Stimulated activated CD4-positive, alpha-beta T cell treated with anti-CD3 and anti-CD28 coated beads, Interleukin-1b, Interleukin-23, amount 100 ng/mL, for 24 hours (primary cell): ENCODE data around the gene SRRM4.

ENCODE experiments used
- DNase-seq, 4 experiments: peaks; one replicate each; pipeline ENCODE4 v3.0.0-alpha.2; 2020; ENCODE audit warnings: low read depth in 4 of 4, low spot score in 1 of 4

SRRM4 gene, protein sequence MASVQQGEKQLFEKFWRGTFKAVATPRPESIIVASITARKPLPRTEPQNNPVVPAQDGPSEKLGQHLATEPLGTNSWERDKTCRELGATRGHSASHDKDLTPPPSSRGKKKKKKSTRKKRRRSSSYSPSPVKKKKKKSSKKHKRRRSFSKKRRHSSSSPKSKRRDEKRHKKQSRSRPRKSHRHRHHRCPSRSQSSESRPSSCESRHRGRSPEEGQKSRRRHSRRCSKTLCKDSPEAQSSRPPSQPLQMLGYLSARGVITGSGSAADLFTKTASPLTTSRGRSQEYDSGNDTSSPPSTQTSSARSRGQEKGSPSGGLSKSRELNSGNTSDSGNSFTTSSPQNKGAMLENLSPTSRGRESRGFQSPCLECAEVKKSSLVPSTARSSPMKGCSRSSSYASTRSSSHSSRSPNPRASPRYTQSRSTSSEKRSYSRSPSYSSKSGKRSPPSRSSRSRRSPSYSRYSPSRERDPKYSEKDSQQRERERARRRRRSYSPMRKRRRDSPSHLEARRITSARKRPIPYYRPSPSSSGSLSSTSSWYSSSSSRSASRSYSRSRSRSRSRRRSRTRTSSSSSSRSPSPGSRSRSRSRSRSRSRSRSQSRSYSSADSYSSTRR

DNA sequence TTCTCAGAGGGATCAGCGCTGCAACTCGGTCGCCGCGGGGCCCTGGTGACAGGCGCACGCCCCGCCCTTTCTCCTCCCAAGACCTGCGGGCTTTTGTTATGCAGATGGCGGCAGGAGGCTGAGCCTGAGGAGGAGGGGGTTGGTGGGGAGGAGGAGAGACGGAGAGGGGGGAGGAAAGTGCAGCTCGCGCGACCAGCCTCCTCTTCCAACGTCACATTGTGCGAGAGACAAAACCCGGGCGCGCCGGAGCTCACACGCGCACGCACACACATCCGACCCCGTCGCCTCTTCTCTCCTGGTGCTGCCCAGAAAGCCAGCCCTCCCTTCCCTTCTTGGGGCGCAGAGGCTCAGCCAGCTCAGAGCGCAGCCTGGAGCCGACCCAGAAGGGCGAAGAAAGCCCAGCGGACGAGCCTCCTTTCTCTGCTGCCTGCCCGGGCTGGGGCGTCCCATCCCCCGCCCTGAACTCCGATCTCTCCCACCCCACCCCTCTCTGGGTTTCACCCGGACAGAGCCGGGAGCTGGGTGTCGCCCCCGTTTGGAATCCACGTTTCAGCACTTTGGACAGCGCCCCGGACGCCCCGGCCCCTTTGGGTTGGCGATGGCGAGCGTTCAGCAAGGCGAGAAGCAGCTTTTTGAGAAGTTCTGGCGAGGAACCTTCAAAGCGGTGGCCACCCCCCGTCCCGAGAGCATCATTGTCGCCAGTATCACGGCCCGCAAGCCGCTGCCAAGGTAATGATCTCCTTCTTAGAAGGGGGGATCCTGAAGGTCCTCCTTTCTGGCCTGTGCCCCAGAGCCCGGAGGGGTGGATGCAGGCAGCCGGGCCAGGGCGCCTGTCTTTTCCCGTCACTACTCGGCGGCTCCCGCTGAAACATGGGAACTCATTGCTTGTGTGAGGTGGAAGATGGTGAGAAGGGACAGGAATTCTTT is at the start of gene SRRM4:
TSS of gene SRRM4 (plus strand) at position 257 of the 927 bp plus-strand sequence. CDS start at position 599, 342 bp downstream.
- no peak for DNase-seq

DNA sequence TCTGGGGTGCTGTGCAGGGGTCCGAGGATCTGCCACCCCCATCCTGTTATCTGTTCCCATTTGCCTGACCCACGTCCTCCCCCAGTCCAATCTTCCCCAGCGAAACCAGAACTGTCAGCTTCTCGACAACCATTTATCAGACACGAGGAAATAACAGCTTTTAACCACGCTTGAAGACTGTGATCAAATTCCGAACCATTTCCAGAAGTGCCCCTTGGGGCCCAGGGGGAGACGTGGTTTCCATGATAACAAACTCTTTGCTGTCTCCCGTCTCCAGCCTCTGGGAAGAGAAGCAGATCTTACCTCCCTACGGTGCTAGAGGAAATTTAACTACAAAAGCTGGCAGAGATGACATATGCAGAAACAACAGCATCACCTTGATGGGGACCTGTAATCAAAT is 35.1 kb upstream of the SRRM4 start:
- DNase-seq = no peak

DNA sequence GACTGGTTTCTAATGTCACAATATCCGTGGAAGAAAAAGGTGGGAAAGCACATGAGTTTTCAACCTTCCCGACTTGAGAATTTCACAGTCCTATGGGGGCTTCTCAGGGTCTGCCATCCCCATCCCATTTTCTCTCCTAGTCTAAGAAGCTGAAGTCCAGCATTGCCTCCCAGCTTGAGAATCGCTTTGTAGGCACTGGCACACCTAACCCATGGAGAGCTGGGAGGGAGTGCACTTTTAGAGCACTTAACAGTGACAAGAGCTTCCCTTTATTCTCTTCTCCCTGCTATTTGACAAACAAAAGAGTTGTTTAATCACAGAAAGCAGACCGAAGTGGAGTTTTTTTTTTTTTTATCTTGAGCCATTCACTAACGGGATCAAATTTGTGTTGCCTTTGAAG is 22.8 kb upstream of the SRRM4 start:
- no peak for DNase-seq

DNA sequence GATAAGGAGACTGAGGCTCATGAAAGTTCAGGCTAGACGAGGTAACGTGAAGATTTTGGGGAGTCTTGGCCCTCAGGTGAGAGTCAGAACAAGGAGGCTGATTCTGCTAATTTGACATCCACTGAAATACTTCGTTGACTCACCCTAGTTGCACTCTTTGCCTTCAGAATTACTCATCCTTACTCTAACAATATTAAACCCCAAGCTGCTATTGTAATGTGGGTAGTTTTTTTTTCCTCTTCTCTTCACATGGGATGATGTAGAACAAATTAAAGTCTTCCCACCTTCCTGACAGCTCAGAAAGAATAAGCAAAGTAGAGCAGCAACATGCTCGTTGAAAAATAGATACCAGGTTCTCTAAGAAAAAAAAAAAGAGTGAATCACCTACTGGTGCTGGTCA is 22.0 kb upstream of the SRRM4 start:
- DNase-seq = no peak

DNA sequence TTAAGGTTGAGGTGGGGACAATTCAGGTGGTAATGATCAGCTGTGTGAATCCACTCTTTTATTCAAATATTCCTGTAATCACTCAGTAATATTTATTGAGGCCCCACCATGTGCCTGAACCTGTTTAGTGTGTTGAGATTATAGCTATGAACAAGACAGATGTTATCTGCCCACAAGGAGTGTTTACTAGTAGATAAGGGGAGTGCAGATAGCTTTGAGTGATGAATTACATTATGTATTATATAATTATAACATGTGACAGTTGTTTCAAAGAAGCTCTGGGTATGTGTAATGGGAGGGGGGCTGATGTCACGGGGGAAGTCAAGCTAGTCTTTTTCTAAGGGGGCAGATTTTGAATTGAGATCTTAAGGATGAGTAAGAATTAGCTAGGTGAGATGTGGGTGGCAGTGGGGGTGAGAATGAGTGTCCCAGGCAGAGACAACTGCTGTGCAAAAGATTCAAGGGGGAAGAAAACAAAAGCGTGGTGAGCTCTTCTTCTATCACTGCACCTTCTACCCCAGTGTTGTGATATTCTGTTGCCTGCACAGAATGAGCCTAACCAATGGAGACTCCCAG is 21.3 kb upstream of the SRRM4 start:
- no peak for DNase-seq

DNA sequence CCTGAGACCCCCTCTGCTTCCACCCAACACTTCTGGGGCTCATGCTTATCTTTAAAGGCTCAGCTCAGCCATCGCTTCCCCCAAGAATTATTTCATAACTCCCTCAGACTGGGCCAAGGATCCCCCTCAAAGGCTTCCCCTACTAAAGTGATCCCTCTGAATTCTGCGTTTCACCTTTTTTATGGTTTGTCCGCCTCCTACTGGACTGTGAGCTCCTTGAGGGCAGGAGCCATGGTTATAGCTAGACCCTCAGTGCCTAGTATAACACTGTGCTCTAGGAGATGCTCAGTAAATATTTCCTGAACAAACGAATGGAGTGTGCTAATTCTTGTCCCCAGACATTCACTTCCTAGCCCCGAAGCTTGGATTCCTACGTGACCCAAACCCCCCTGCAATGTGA is 20.5 kb upstream of the SRRM4 start:
- no peak for DNase-seq

DNA sequence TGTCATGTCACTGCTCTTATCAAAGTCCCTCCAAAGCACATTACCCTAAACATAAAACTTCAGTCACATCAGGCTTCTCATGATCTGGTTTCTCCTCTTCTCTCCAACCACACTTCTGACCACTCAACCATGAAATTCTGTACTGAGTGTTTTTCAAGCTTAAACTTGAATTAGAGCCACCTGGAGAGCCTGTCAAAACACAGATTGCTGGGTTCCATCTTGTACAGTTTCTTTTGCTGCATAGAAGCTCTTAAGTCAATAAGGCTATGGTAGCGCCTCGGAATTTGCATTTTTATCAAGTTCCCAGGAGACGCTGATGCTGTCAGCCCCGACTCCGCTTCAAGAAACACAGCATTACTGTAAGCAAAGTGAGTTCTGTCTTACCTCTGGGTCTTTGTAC is 16.4 kb upstream of the SRRM4 start:
- no peak for DNase-seq

DNA sequence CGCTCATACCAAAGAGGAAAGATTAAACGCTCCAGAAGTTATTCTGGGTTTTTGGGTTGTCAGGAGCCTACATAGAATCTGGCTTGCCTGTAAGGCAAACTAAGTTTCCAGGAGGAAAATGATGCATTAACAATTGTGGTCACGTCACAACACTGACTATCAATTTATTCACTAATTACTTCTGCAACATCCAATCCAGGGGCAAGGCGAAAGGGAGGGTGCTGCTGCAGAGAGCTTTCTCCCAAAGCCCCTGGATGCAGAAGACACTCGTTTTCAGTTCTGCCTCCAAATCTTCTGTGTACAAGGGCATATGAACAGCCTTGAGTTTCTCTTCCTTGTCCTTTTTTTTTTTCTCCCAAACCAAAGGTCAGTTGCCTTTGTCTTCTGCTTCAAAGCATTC is 10.5 kb upstream of the SRRM4 start:
- no peak for DNase-seq

DNA sequence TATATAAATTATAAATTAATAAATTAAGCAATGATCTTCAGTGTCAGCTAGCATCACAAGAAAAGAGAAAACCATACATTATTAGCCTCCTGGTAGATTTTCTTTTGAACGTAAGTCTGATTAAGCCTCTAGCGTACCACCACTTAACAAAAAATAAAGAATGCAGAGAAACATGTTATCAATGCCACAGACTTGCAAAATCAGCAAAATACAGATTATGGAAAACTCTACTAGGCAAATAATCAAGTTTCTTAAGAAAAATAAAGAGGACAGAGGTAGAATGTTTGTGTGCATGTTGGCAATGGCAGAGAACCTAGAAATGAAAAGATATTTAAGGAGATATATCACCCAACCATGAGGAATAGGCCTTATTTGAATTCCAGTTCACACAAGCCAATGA is 8.4 kb upstream of the SRRM4 start:
- DNase-seq = no peak

DNA sequence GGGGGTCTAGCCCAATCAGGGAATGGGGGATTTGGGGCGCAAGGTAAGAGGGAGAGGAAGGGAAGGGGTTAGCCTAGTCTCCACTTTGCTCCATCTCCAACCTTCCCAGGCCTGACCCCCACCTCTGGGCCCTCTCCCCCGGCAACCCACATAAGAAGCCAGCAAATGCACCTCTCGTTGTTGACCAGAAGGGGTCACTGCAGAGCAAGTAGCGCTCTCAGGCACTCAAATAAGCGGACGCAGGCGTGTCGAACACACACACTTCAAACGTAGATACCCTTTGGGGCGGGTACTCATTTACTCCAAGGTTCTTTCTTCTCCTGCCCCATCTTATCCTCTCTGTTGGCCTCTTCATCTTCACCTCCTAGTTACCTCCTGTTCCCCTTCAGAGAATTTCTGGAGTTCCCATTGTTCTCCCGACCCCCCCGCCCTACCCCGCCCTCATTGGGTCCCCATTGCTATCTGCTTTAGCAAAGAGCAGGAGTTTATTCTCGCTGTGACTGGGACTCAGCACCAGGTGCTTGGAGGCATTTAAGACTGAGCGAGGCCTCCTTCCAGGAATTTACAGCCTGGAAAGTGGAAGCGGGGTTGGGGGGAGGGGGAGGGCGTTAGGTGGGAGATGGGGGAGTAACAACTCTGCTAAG is 1.5 kb upstream of the SRRM4 start:
- no peak for DNase-seq

DNA sequence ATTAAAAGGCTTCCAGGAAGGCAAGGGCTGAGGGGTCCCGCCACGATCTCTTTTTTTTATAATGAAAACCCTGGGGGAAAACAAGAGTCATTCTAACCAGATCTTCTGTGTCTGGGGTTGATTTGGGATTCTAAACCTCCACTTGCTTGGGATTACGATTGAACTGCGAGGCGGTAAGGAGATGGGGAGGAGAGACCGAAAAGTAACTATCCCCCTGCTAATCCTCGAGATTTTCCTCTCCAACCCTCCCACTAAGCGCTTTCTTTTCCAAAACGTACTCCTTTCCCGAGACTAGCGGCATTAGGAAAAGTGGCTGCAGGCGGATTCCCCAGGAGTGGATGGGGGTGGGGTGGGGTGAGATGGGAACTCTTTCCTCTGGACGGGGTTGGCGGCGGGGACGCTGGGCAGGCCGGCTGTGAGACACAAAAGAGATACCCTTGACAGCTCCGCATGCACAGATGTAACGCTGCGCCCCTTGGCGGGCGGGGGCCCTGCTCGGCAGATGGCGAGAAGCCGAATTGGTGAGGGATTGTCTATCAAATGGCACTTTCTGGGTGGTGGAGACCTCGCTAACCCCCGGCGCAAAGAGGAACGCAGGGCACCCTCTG is 830 bp upstream of the SRRM4 start:
- DNase-seq = no peak

DNA sequence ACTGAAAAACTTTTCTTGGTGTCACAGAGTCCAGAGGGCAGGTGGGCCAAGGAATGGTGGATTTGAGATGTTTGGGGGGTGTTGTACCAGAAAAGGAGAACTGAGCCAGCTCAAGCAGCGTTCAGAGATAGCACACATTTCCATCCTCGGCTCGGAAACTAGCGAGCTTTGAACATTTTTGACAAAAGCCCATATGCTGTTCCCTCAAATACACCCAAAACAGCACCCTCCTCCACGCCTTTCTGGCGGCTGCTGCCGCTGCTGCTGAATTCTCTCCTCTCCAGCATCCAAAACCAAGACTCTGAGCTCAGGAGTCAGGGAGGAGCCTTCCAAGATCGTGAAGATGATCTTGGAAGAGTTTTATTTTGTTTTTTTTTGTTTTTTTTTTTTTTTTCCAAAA is 961 bp downstream of the SRRM4 start:
- DNase-seq = no peak

DNA sequence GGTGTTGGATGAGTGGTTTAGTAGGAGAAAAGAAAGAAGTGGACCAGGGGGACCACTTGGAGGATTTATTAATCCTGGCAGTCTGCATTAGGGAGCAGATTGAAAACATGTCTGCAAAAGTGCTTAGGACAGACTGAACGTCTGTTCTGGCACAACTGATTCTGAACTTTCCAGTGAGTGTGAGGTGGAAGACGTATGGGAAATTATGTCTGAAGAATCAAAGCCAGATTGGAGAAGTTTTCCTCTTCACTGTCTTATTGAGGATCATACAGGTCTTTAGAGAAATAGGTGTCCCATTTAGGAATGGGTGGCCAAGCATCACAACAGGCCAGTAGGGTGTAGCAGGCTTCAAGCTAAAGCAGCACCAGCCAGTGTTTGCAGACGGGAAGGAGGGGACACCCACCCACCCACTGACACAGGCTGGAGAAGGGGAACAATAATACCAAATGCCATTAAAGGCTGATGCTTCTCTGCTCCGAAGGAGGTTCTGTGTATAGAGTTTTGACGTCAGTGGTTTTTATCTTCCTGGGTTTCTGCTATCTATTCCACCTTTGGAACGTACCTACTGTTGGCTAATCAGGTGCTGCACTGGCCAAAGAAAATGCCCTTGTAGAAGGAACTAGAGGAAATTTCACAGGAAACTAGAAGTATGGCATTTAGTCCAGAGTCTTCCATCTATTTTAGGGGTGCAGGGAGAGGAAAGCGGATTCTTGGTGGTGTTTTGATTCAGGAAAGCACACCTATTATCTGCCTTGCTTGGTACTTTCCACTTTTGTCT is 1.8 kb downstream of the SRRM4 start:
- no peak for DNase-seq

DNA sequence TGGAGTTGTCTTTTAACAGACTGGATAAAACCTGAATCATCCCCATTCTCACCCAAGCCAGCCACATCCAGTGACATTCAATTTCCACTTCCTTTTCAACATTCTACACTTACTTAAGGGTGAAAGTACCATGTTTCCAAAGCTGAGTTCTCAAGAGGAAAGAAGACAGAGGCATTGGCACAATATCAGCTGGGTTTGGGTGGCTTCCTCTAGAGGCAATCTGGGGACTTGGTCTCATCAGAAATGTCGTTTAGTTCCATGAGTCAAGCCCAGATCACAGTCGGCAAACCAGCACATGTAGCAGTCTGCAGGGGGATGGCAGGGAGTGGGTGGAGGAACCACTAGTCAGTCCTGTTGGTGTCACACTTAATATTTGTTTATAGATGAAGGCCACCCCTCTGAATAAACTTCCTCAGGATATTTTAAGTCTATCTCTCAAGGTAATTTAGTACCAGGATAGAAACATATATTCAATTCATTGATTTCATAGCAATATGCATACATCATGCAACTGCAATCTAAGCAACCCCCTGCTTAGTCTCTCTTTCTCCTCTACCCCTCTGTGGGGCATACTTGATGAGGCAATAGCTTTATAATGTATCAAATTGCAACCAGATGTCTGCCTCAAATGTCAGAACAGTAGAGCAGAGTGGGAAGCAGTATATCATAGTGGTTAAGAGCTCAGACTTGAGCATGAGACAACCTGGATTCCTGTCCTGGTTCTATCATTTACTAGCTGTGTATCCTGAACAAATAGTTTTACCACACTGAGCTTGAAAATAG is 3.0 kb downstream of the SRRM4 start:
- DNase-seq = no peak

DNA sequence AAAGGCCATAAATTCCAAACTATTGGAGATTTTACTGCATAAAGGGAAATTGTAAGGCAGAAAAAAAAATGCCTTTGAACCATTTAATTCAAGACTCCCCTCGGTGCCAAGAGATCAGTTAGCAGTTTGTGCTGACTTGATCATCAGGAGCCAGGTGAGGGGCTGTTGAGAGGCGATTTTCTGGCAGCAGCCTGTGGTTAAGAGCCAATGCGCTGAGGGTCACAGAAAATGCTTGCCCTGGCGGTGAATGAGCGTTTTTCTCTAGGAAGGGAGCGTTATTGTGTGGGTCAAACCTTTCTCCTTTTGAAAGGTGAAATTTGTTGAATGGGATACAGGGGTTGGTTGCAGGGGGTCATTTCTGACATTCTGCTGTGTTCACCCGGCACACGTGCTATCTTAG is 4.7 kb downstream of the SRRM4 start:
- no peak for DNase-seq

DNA sequence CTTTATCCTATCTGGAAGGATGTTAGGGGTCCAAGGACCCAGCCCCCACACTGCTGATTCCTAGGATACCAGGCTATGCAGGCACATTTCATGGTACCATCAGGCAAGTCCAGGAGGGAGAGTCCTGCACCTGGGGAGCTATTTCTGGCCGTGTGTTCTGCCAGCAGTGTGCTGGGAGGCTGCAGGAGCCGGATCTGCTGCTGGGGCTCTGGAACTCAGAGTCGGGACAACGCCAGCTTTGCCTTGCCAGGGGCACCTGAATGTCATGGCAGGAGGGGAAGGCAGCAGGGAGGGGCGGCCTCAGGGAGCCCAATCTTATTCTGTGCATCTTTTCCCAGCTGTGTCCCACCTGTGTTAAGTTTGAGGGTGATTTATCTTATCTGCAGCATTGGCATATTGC is 17.8 kb downstream of the SRRM4 start:
- no peak for DNase-seq

DNA sequence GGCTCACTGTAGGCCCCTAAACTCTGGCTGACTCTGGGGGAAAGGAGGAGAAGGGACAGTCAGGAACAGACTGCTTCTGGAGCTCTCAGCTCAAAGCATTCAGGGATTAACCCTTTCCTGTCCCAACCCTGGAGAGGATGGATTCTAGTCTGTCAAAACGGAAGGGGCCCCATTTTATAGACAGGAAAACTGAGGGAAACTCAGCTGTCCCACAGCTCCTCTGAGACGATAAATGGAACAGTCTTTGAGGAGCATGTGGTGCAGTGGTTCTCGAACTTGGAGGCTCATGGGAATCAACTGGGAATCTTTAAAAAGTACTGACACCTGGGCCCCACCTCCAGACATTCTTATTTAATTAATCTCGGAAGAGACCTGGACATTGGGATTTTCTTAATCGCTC is 23.7 kb downstream of the SRRM4 start:
- DNase-seq = no peak

DNA sequence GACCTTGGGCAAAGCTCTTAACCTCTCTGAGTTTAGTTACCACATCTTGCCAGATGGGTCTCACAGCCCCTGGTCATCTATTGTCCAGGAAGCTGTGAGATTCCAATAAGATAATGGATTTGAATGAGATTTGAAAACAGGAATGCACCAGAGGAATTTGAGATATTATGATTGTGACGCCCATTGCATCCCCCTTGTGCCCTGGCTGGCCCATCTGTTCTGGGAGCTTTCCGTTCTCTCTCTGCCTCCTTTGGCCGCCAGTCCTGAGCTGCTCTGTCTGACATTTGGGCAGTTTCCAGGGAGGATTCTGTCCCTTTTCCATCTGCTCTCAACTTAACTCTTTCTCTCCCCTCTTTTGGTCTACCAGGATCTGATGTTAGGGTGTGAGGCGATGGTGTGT is 24.6 kb downstream of the SRRM4 start:
- DNase-seq = no peak

DNA sequence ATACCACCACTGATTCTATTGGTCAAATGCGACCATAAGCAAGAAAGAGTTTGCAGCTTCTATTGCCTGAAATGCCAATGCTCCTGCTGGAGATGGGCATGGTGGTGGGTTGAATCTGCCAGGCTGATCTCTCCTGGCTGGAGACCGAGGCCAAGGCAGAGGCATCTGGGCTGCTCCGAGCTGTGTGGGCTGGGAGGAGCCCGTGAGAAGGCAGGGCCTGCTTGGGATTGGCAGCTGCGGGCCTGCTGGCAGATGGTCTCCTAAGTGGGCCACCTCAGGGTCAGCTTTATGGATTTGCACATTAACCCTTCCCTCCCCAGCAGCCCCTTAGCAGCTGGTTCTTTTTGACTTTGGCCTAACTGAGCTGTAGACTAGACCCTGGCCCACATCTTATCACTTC is 25.4 kb downstream of the SRRM4 start:
- DNase-seq = no peak
